Esophagus muscularis mucosa (tissue), 3 donors: ENCODE data around the gene SLC39A11.

Experiments used
- CTCF ChIP-seq, 3 experiments: fragments of 200-600 bp in 2 of 3; fragments of 450-650 bp in 1 of 3; sonication (generic) in 2 of 3; IDR thresholded peaks; one replicate each; pipeline ENCODE4 v1.5.1; 2017 to 2019; ENCODE audit warnings: antibody characterized with exemption in 3 of 3, mild to moderate bottlenecking in 2 of 3, moderate library complexity in 1 of 3
- POLR2AphosphoS5 ChIP-seq, 2 donors: sonication (generic); formaldehyde crosslinking; IDR thresholded peaks; one replicate each; pipeline ENCODE4 v1.6.1; 2017; ENCODE audit warnings: antibody characterized with exemption in 2 of 2

- TF ChIP-seq CTCF (IDR thresholded peaks at IDR 0.05) (no peak), POLR2AphosphoS5 (IDR thresholded peaks at IDR 0.05) (no peak)
These were observed 228.8 kb downstream of the SLC39A11 start for GRCh38 chr17:72863526-72864211.
